HG02678 (cell line): ENCODE results near the gene WFIKKN1.
A peak's percentile ranks its signal among the peaks of the same experiment; 100 is the strongest.

Experiments used
- ATAC-seq: cut with Tn5 transposase; IDR thresholded peaks from one replicate; pipeline ENCODE4 v1.9.1; 2021; ENCODE audit warnings: mild to moderate bottlenecking, moderate library complexity; ENCODE audit not compliant: unreplicated experiment

Gene WFIKKN1

GRCh38 chr16:622920-623280 is 7.9 kb upstream of the WFIKKN1 start:
- no peak for ATAC-seq

- ATAC-seq = no peak
Observed at GRCh38 chr16:624526-625070, 6.2 kb upstream of the WFIKKN1 start.

DNA sequence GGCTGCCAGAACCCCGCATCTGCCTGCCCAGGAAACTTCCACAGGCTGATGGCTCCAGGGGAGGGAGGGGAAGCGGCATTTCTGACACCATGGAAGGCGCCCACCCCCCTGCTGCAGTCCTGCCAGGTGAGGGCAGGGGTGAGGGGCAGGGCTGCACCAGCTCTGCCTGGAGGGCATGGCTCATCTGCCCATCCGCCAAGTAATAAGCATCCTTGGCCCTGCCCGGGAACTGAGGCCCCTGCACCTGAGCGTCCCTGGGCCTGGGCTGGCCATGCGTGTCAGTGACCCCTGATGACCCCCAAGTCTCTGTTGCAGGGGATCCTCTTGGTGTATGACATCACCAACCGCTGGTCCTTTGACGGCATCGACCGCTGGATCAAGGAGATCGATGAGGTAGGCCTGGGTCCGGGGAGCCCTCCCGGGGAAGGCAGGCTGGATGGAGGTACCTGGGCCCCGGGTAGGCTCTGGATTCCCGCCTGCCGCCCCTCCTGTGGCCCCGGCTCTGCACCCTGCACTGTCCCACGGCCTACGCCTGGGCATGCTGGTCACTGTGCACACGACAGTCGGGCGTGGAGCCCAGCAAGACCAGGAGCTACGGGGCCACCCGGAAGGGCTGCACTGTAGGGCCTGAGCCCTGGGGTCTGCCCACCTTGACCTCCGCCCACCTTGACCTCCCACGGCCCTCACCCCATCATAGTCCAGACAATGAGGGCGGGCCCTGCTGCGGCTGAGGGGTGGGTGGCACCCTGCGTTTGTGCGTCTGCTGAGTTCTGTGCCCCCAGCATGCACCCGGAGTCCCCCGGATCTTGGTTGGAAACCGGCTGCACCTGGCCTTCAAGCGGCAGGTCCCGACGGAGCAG is 5.4 kb upstream of the WFIKKN1 start:
- no peak for ATAC-seq

DNA sequence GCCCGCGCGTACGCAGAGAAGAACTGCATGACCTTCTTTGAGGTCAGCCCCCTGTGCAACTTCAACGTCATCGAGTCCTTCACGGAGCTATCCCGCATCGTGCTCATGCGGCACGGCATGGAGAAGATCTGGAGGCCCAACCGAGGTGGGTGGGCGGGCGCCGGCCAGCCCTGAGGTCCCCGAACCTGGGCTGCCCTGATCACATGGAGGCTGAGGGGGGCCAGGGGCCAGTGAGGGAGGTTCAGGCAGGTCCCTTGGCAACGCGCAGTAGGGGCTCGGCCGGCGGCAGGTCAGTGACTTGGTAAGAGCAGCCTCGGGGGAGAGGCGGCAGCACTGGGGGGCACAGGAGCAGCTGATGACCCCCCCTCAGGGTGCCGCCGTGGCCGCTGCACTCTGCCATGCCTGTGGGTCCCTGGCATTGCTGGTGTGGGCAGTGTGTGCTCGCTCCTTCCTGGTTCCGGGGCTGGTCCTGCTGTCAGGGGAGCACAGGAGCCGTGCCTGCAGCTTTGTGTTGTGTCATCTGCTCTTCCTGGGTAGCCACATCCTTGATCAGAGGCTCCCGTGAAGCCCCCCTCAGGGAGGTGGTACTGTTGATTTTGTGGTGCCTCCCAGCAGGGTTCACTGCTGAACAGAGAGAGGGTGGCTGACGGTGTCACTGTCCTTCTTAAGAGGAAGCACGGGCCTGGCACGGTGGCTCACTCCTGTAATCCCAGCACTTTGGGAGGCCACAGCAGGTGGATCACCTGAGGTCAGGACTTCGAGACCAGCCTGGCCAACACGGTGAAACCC is 4.6 kb upstream of the WFIKKN1 start:
- no peak for ATAC-seq

- no peak for ATAC-seq
Observed at GRCh38 chr16:626787-627453, 3.9 kb upstream of the WFIKKN1 start.

GRCh38 chr16:627454-628239 is 3.1 kb upstream of the WFIKKN1 start:
- ATAC-seq = no peak

DNA sequence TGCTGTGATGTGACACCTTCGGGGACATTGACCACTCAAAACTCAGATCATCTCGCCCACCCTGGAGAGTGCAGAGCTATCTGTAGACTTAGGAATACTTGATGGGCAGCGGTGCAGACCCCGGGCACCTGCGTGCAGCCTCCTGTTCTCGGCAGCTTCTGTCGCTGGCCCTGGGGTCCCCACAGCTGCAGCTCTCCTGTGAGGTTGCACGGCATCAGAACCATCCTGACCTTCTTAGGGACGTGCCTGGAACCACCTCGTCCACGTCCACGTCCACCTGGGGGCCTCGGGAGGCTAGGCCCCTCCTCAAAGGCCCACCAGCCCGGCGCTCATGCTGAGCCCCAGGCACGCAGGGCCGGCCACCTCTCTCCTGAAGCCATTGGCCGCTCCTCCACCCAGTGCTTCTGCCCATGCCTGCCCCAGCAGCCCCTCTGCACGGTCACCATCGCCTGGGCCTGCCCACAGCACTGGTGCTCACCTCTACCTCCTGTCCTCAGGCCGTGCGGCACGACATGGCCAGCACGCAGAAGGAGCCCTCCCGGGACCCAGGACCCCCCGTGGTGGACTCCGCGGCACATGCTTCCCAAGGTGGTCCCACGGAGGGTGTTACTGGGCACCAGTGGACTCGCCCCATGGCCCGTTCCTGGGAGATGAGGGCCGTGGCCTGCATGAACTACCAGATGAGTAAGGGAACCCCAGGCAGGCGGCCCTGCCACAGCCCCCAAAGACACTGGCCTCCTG is 2.3 kb upstream of the WFIKKN1 start:
- ATAC-seq = no peak

- ATAC-seq = no peak
Observed at GRCh38 chr16:629185-629832, 1.5 kb upstream of the WFIKKN1 start.

DNA sequence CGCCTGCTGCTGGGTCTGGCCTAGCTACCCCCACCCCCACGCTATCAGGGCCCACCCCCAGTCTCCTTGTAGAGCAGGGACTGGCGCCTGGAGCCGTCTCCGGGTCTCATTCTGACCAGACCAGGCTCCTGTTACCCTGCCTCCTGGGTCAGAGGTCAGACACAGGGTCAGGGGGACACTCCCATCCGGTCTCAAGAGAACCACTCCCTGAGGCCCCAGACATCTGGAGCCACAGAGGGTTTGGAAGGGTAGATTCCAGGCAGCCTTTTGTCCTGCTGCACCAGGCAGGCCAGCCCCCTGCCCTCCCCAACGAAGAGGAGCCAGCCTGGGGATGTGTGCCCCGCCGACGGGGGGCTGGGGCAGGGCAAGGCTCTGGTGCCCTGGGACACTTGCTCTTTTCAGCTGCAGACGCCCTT is 944 bp upstream of the WFIKKN1 start:
- no peak for ATAC-seq

DNA sequence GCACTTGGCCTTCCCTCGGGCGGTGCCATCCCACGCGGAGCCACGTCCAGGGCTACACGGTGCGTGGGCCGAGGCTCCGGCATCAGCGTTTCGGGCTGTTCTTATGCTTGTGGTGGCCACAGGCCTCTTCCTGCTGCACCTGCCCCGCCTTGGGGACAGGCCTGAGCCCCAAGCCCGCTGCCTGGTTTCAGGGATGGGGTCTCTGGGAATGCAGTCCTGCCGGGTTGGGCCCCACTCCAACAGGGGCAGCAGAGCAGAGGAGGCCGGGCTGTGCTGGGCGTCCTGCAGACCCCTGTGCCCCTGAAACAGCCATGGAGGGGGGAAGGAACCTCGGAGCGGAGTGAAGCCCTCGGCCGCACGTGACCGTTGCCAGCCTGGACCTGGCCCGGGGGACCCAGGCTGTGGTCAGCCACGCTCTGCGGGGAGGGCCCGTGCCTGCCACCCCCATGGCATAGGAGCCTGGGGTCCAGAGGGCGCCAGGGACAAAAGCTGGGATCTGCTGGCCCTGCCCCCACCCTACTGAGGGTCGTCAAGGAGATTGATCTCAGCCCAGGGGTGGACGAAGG is 453 bp upstream of the WFIKKN1 start:
- ATAC-seq = no peak

DNA sequence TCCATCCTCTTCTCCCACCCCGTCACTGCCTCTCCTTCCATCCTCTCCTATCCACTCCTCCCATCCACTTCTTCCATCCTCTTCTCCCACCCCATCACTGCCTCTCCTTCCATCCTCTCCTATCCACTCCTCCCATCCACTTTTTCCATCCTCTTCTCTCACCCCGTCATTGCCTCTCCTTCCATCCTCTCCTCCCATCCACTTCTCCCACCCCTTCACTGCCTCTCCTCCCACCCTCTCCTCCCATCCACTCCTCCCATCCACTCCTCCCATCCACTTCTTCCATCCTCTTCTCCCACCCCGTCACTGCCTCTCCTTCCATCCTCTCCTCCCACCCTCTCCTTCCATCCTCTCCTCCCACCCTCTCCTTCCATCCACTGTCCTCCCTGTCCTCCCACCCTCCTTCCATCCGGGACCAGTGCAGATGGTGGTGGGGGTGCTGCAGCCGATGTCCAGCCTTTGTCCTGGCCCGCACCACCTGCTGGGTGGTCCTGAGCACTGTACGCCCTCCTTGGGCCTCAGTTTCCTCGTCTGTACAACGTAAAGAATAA is 1.1 kb downstream of the WFIKKN1 start:
- no peak for ATAC-seq

GRCh38 chr16:632486-633335 is 1.9 kb downstream of the WFIKKN1 start:
- ATAC-seq = no peak

- no peak for ATAC-seq
Observed at GRCh38 chr16:633336-634050, 2.7 kb downstream of the WFIKKN1 start.

- ATAC-seq = no peak
Observed at GRCh38 chr16:634051-634670, 3.4 kb downstream of the WFIKKN1 start.

DNA sequence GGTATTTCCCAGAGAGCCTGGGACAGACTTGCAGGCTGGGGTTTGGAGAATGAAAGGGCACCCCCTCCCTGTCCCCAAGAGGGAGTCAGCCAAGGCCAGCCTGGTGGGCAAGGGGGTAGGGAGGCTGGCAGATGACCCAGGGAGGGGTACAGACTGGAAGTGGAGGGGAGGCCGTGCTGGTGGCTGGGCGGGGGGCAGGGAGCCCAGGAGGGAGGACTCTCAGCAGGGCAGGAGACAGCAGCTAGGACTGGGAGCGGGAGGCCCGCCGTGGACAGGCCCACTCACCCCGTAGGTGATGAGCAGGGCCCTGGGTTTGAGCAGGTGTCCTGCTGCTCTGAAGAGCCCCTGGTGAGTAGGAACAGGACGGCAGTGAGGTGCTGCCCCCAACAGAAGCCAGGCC is 4.2 kb downstream of the WFIKKN1 start:
- no peak for ATAC-seq

DNA sequence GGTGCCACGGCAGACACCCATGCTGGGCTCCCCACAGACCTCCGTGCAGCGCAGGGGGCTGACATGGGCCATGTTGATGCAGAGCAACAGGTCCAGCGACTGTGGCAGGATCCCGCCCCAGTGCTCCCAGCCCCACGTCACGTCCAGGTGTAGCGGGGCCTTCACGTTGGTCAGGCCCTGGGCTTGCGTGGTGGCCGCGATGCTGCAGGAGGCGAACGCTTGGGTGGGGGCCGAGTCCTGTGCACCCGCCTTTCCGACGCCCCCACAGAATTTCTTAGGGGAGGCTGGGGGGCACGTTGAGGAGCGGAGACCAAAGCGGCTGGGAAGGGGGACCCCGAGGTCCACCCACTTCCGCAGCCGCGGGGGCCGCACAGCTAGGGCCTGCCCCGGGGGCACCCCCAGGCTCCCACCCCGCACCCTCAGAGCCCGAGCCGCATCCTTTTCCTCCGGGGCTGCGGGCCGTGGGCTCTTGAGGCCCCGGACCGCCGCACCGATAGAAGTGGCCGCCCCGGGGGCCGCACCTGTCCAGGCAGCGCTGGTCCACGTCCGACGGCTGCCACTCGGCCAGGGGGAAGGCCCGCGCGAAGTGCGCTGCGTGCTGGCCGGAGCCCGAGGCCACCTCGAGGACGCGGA is 4.9 kb downstream of the WFIKKN1 start:
- peak; percentile 10 for ATAC-seq
